Left cardiac atrium (tissue), 4 donors: ENCODE data around the gene HGFAC. TPM values are rescaled to one million over a fixed set of nuclear protein-coding genes. Genes with fewer than 3 reads are reported as not detected.
A peak's percentile ranks its signal among the peaks of the same experiment; 100 is the strongest.

Experiments
- ATAC-seq, 2 donors: fragments of 200-7000 bp; cut with Tn5 transposase; one replicate each; pipeline ENCODE4 v1.9.1; 2020; ENCODE audit warnings: mild to moderate bottlenecking in 2 of 2, moderate library complexity in 2 of 2
- DNase-seq: peaks from one replicate; pipeline ENCODE4 v3.0.0-alpha.2; 2020
- intact Hi-C, 2 donors: fragments of 100-400 bp; cut with DNase I; formaldehyde crosslinking; loops; one replicate each; pipeline versions ENCODE4 v1.14.1 to v1.15.1; 2022 to 2023
- total RNA-seq, 2 donors: library from RNA; stranded (reverse); fragmentation: NEBNext Ultra II Directional; extraction: Animal tissue kit (Norgen Biotek cat#: 25700); gene quantifications; one replicate each; pipeline ENCODE4 v1.2.1, GENCODE V29; 2021
- donor health status: DM: no; HTN: yes; CAD: no.
- donor health status: DM: no; HTN: yes; CAD: no; lungs with severe emphysema.
- donor health status: DM: yes; HTN: yes; CAD: no.
- donor health status: Dilated cardiomyopathy.

Gene HGFAC
- total RNA-seq, 2 donors from 2014 or later, result 0.34 to 0.38 TPM

GRCh38 chr4:3422241-3422801 lies 19.4 kb upstream of the HGFAC start:
- intact Hi-C loops, result no loop called here
- ATAC-seq (no peak), DNase-seq (no peak)

- no peak for DNase-seq
- intact Hi-C loops, result no loop called here
- ATAC-seq, result no peak
Measured at GRCh38 chr4:3422808-3423297, 18.9 kb upstream of the HGFAC start.

- ATAC-seq (no peak), DNase-seq (no peak)
- intact Hi-C loops, result no loop called here
Measured at GRCh38 chr4:3423406-3423805, 18.4 kb upstream of the HGFAC start.

GRCh38 chr4:3423952-3424351 lies 17.8 kb upstream of the HGFAC start:
- no peak for ATAC-seq
- intact Hi-C loops, result no loop called here
- no peak for DNase-seq

- intact Hi-C loops, result no loop called here
- DNase-seq (no peak), ATAC-seq (no peak)
Measured at GRCh38 chr4:3424522-3425095, 17.2 kb upstream of the HGFAC start.

- no peak for DNase-seq
- no peak for ATAC-seq
- intact Hi-C loops, result no loop called here
Measured at GRCh38 chr4:3426465-3427133, 15.2 kb upstream of the HGFAC start.

GRCh38 chr4:3427134-3427476 lies 14.7 kb upstream of the HGFAC start:
- ATAC-seq (no peak), DNase-seq (no peak)
- intact Hi-C loops, result no loop called here

GRCh38 chr4:3427706-3428446 lies 13.9 kb upstream of the HGFAC start:
- intact Hi-C loops, result no loop called here
- no peak for DNase-seq
- ATAC-seq, result no peak

- no peak for DNase-seq
- no peak for ATAC-seq
Measured at GRCh38 chr4:3429651-3430050, 12.1 kb upstream of the HGFAC start.

GRCh38 chr4:3430524-3430923 lies 11.2 kb upstream of the HGFAC start:
- intact Hi-C loops, result no loop called here
- ATAC-seq (no peak), DNase-seq (no peak)

More at GRCh38 chr4:3429651-3430050, 12.1 kb upstream of the HGFAC start:
- intact Hi-C loops, result no loop called here

GRCh38 chr4:3431446-3431993 lies 10.2 kb upstream of the HGFAC start:
- no peak for ATAC-seq
- intact Hi-C loops, result no loop called here
- DNase-seq, result no peak

- ATAC-seq, result no peak
- no peak for DNase-seq
- intact Hi-C loops, result no loop called here
Measured at GRCh38 chr4:3432381-3432790, 9.4 kb upstream of the HGFAC start.

GRCh38 chr4:3433138-3433869 lies 8.5 kb upstream of the HGFAC start:
- intact Hi-C loops, result no loop called here
- ATAC-seq (no peak), DNase-seq (no peak)

GRCh38 chr4:3434881-3435685 lies 6.7 kb upstream of the HGFAC start:
- no peak for DNase-seq
- no peak for ATAC-seq
- intact Hi-C loops, result no loop called here

GRCh38 chr4:3435686-3435956 lies 6.1 kb upstream of the HGFAC start:
- ATAC-seq, result no peak
- intact Hi-C loops, result no loop called here
- no peak for DNase-seq

- intact Hi-C loops, result no loop called here
- ATAC-seq (no peak), DNase-seq (no peak)
Measured at GRCh38 chr4:3436048-3436797, 5.5 kb upstream of the HGFAC start.

- DNase-seq (no peak), ATAC-seq (peak; percentile 36 to 89)
- intact Hi-C loops, result no loop called here
Measured at GRCh38 chr4:3436798-3437581, 4.8 kb upstream of the HGFAC start.
